Measurements from ENCODE around the gene FGFRL1. TPM values are rescaled to one million over a fixed set of nuclear protein-coding genes. Genes with fewer than 3 reads are reported as not detected.

Gene FGFRL1
- total RNA-seq, 5 donors from 2014 or later (not counting 1 experiment from before 2014, with no cell fraction given): 14.9 to 25.2 (median 23.7) TPM

DNA sequence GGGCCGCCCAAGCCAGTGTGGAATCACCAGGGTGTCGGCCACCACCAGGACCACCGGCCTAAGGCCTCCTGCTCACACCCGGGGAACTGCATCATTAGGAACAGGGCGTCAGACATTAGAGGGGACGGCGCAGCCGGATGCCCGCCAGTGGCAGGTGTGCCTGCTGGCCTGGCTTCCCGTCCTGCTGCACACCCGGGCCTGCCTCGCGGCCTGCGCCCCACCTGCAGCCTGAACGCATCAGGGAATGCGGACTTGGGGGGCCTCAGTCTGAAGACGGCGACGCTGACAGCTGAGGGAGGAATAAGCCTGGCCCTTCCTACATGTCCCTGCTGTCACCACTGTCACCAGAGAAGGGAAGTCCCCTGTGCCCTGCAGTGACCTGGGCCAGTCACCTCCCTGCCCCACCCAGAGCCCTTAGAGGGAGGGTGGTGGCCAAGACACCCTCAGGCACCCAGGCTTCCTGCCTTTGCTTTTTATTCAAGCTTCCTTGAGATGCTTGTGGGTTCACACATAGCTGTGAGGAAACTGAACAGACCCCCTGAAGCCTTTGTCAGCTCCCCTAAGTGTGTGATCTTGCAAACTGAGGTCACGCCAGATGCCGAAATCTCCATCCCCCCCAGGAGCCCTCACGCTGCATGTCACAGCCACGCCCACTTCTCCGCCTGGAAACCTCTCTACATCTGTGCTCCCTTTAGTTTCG is 41.2 kb upstream of the FGFRL1 start:
- no peaks in the 10 kb centered on the region for H3K9me3 ChIP-seq
- DNase-seq: peak in 33 of 35 experiments; percentile 29 to 86 (median 59)
- POLR2A ChIA-PET: no interaction called here
- peaks cover 0 to 14% of the 10 kb centered on the region in 2 experiments for H3K27me3 ChIP-seq (replicated peaks in 1 of 2; ENCODE audit: control insufficient read depth in 2 of 2, extremely low read depth in 1 of 2, insufficient read depth in 2 of 2, low read length in 1 of 2)
- 82% methylated on average over 22 of the region's 25 CpGs for WGBS (ENCODE audit: insufficient coverage)
- peak in 2 of 4 experiments; percentile 6 to 24 for ATAC-seq (replicated peaks in 1 of 4)
- Mint-ChIP-seq H3K9me3 (no peaks in the 10 kb centered on the region), H3K36me3 (no peaks in the 10 kb centered on the region), H3K4me1 (peaks cover 12 to 16% (median 15%) of the 10 kb centered on the region in 3 donors), H3K27ac (peak overlapping the region in 1 of 2 donors; percentile 44), H3K4me3 (peak overlapping the region; percentile 47 to 59 (median 55)), H3K27me3 (no peaks in the 10 kb centered on the region)
- CTCF ChIA-PET: interaction anchor here in 1 of 2 donors (0.6 to 1.0 kb wide), 2 partner anchors 12 to 17 kb away, joined by 3 read pairs; partner anchors contain the start of gene IDUA
- H3K36me3 ChIP-seq (ENCODE audit: control insufficient read depth in 2 of 2, extremely low read depth in 1 of 2, insufficient read depth in 1 of 2, low read length in 1 of 2): peaks cover 12 to 19% of the 10 kb centered on the region in 2 donors
- H3K4me3 ChIP-seq (ENCODE audit: control insufficient read depth in 1 of 2, extremely low read depth in 1 of 2, low read length in 1 of 2): no peak overlapping the region
- peak overlapping the region; percentile 72 for H3K27ac ChIP-seq (ENCODE audit: low read length)
- H3K4me1 ChIP-seq (ENCODE audit: control insufficient read depth in 1 of 2, extremely low read depth in 1 of 2, insufficient read depth in 2 of 2, low read length in 2 of 2): peaks cover 8 to 57% of the 10 kb centered on the region in 2 experiments

DNA sequence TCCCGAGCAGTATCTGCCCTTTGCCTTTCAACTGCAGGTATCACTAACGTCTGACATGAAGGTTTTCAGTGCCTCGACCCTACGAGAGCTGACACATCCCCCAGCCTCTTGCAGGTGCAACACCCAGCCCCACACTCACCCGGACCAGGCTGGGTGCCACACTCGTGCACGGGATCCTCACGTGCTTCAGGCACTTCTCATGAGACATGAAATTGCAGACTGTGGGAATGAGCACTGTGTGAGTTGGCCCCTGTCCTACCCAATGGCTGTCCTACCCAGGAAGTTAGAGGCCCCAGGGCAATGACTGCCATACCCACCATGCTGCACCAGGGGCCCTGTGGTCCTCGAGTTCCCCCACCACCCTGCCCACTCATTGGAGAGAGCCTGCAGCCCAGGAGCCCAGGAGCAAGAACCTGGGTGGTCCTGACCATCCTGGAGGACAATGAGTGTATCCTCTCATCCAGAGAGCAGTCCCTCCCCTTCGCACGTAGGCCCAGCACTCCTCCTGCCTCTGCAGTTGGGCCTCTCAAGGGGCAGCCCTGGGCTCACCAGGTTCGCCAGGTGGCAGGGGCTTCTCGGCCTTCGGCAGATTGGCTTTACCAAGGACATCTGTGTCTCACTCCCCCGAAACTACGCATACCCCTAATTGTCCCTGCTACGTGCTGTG is 40.4 kb upstream of the FGFRL1 start:
- Mint-ChIP-seq H3K27me3 (no peaks in the 10 kb centered on the region), H3K9me3 (no peaks in the 10 kb centered on the region), H3K27ac (no peak overlapping the region), H3K36me3 (no peaks in the 10 kb centered on the region), H3K4me3 (peak overlapping the region; percentile 47 to 59 (median 55)), H3K4me1 (peaks cover 12 to 16% (median 15%) of the 10 kb centered on the region in 3 donors)
- peaks cover 8 to 57% of the 10 kb centered on the region in 2 experiments for H3K4me1 ChIP-seq (ENCODE audit: control insufficient read depth in 1 of 2, extremely low read depth in 1 of 2, insufficient read depth in 2 of 2, low read length in 2 of 2)
- CTCF ChIA-PET: interaction anchor here in 1 of 2 donors (0.6 to 1.0 kb wide), 2 partner anchors 13 to 16 kb away, joined by 3 read pairs; partner anchors contain the start of gene IDUA
- ATAC-seq (replicated peaks in 1 of 4): no peak
- H3K9me3 ChIP-seq: no peaks in the 10 kb centered on the region
- WGBS (ENCODE audit: insufficient coverage): 78% methylated on average over 10 of the region's 17 CpGs
- peaks cover 0 to 14% of the 10 kb centered on the region in 2 experiments for H3K27me3 ChIP-seq (replicated peaks in 1 of 2; ENCODE audit: control insufficient read depth in 2 of 2, extremely low read depth in 1 of 2, insufficient read depth in 2 of 2, low read length in 1 of 2)
- POLR2A ChIA-PET: no interaction called here
- H3K27ac ChIP-seq (ENCODE audit: low read length): peak overlapping the region; percentile 72
- H3K4me3 ChIP-seq (ENCODE audit: control insufficient read depth in 1 of 2, extremely low read depth in 1 of 2, low read length in 1 of 2): no peak overlapping the region
- H3K36me3 ChIP-seq (ENCODE audit: control insufficient read depth in 2 of 2, extremely low read depth in 1 of 2, insufficient read depth in 1 of 2, low read length in 1 of 2): peaks cover 5 to 15% of the 10 kb centered on the region in 2 donors
- DNase-seq: peak in 1 of 35 experiments; percentile 44

DNA sequence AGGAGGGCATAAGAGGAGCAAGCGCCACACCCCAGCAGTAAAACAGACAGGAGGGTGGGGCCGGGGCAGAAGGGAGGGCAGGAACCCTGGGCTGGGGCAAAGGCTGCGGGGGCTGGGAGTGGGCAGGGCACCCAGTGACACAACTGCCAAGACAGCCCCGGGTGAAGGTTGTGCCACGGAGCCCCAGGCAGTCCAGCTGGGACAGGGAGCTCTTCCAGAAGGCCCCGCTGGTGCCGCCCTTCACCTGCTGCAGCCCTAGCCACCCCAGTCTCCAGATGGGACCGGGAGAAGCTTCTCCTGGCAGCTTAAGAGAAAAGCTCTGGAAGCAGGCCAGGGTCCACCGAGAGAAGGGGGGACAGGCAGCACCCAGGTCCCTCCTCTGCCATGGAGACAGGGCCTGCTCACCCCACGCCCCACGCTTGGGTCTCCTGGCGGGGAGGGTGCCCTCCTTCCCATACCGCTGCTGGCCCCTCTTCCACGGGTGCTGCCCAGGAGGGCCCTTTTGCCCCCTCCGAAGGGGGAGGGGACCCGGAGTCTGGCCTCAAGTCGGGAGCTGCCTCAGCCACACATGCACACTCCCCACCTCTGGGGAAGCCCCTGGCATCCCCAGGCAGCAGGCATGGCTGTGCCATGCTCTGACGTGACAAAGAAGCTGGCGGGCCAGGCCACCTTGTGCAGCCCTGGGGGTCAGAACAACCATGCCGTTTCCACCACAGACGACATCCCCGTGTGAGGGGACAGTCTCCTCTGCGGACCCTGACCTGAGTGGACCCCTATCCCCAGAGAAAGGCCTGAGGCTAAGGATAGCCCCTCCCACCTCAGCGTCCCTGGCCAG is 39.5 kb upstream of the FGFRL1 start:
- Mint-ChIP-seq H3K27ac (no peak overlapping the region), H3K36me3 (no peaks in the 10 kb centered on the region), H3K4me3 (peak overlapping the region; percentile 43 to 55 (median 53)), H3K4me1 (peaks cover 12 to 16% (median 15%) of the 10 kb centered on the region in 3 donors), H3K27me3 (no peaks in the 10 kb centered on the region), H3K9me3 (no peaks in the 10 kb centered on the region)
- Histone ChIP-seq H3K27me3 (replicated peaks in 1 of 2; ENCODE audit: control insufficient read depth in 2 of 2, extremely low read depth in 1 of 2, insufficient read depth in 2 of 2, low read length in 1 of 2) (peaks cover 0 to 14% of the 10 kb centered on the region in 2 experiments), H3K27ac (ENCODE audit: low read length) (peak overlapping the region; percentile 72), H3K4me1 (ENCODE audit: control insufficient read depth in 1 of 2, extremely low read depth in 1 of 2, insufficient read depth in 2 of 2, low read length in 2 of 2) (peaks cover 8 to 57% of the 10 kb centered on the region in 2 experiments), H3K36me3 (ENCODE audit: control insufficient read depth in 2 of 2, extremely low read depth in 1 of 2, insufficient read depth in 1 of 2, low read length in 1 of 2) (peaks cover 0 to 9% of the 10 kb centered on the region in 2 donors), H3K4me3 (ENCODE audit: control insufficient read depth in 1 of 2, extremely low read depth in 1 of 2, low read length in 1 of 2) (peak overlapping the region; percentile 64 to 74), H3K9me3 (no peaks in the 10 kb centered on the region)
- DNase-seq (peak in 1 of 35 experiments; percentile 39), ATAC-seq (replicated peaks in 1 of 4) (no peak)
- ChIA-PET CTCF (no interaction called here), POLR2A (no interaction called here)
- WGBS (ENCODE audit: insufficient coverage): 80% methylated on average over 20 of the region's 24 CpGs

DNA sequence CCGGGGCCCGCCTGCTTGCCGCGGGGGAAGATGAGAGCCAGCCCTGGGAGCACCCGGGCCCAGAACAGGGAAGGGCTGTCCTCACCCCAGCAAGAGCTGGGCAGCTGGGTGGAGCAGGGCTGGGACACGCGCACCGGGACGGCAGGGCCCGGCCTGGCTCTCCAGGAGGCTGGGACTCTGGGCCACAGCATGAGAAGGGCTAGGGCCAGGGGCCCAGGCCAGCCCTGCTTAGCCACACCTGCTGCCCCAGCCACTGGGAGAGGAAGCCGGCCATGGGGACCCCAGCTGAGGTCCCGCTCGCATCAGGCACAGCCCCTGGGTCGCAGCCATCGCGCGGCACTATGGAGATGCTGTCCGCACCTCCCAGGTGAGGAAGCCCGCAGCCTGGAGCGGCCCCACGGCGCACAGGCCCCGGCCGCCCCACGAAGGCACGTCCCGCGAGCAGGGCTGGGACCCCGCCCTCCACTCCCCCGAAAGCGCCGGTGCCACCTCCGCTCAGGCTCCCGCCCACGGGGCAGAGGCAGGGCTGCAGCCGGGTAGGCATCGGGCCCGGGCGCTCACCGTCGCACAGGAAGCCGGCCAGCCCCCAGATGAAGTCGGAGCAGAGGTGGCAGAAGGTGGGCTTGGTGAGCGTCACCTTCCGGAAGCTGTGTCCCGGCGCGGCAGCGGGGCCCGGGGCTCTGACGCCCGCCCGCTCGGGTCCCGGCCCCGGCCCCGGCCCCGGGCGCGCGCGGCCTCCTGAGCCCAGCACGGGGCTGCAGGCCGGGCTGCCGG is 38.6 kb upstream of the FGFRL1 start:
- Histone ChIP-seq H3K36me3 (ENCODE audit: control insufficient read depth in 2 of 2, extremely low read depth in 1 of 2, insufficient read depth in 1 of 2, low read length in 1 of 2) (peaks cover 0 to 5% of the 10 kb centered on the region in 2 donors), H3K4me1 (ENCODE audit: control insufficient read depth in 1 of 2, extremely low read depth in 1 of 2, insufficient read depth in 2 of 2, low read length in 2 of 2) (peaks cover 8 to 56% of the 10 kb centered on the region in 2 experiments), H3K9me3 (no peaks in the 10 kb centered on the region), H3K4me3 (ENCODE audit: control insufficient read depth in 1 of 2, extremely low read depth in 1 of 2, low read length in 1 of 2) (peak overlapping the region; percentile 64 to 74), H3K27ac (ENCODE audit: low read length) (peak overlapping the region; percentile 72), H3K27me3 (replicated peaks in 1 of 2; ENCODE audit: control insufficient read depth in 2 of 2, extremely low read depth in 1 of 2, insufficient read depth in 2 of 2, low read length in 1 of 2) (peaks cover 0 to 14% of the 10 kb centered on the region in 2 experiments)
- CTCF ChIA-PET: no interaction called here
- ATAC-seq (replicated peaks in 1 of 4) (peak; percentile 56 to 68 (median 64)), DNase-seq (peak; percentile 25 to 72 (median 58))
- no peaks in the 10 kb centered on the region for H3K36me3 Mint-ChIP-seq
- H3K4me3 Mint-ChIP-seq: peak overlapping the region; percentile 43 to 57 (median 53)
- no peaks in the 10 kb centered on the region for H3K27me3 Mint-ChIP-seq
- H3K27ac Mint-ChIP-seq: no peak overlapping the region
- H3K4me1 Mint-ChIP-seq: peaks cover 12 to 16% (median 15%) of the 10 kb centered on the region in 3 donors
- no peaks in the 10 kb centered on the region for H3K9me3 Mint-ChIP-seq
- WGBS (ENCODE audit: insufficient coverage): 2% methylated on average over 64 of the region's 65 CpGs
- POLR2A ChIA-PET: no interaction called here

DNA sequence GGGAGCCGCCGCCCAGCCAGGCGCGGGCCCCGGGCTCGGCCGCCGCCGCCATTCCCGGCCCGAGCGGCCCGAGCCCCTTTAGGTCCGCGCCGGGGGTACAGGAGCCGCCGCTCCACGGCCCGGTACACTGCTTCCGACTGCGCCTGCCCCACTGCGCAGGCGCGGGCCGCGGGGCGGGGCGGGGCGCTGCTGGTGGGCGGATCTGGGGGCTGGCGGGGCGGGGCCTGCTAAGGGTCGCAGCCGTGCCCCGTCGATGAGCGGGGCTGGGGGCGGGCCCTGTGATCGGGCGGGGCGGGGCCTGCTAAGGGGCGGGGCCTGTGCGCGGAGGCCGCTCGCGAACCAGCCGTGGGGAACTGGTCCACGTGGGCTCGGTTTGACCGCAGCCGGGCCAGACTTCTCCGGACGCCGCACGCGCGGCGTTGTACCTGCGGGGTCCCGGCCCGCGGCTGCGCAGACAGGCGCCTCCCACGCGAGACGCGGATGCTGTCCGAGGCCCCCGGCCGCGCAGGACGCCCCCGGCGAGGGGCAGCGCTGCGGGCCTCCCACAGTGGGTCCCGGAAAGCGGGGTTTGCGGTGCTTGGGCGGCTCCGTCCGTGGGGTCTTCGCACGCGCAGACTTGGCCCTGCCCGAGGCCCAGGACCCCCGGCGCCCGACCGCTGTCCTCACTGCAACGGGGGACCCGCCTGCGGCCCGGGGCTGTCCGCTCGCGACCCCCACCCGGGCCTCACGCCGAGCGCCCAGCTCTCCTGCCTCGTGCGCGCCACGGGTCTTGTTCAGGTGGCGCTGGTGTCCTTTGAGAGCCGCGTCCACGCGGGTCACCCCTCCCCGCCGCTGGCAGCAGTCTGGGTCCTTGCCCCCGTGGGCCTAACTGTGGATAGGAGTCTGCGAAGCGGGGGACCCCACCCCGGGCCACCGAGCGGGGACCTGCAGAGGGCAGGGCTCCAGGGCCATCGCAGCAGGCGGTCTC is 37.7 kb upstream of the FGFRL1 start, which contains the start of gene DGKQ:
DGKQ (minus strand) TSS at position 139 of the 967 bp plus-strand sequence; CDS start at position 52, 87 bp downstream.
- Mint-ChIP-seq H3K36me3 (no peaks in the 10 kb centered on the region), H3K4me1 (peaks cover 12 to 16% (median 15%) of the 10 kb centered on the region in 3 donors), H3K27me3 (no peaks in the 10 kb centered on the region), H3K9me3 (no peaks in the 10 kb centered on the region), H3K4me3 (peak within 1 kb of the TSS; percentile 43 to 57 (median 53)), H3K27ac (no peak within 1 kb of the TSS)
- Histone ChIP-seq H3K9me3 (no peaks in the 10 kb centered on the region), H3K4me3 (ENCODE audit: control insufficient read depth in 1 of 2, extremely low read depth in 1 of 2, low read length in 1 of 2) (peak within 1 kb of the TSS; percentile 64 to 74), H3K4me1 (ENCODE audit: control insufficient read depth in 1 of 2, extremely low read depth in 1 of 2, insufficient read depth in 2 of 2, low read length in 2 of 2) (peaks cover 8 to 48% of the 10 kb centered on the region in 2 experiments), H3K36me3 (ENCODE audit: control insufficient read depth in 2 of 2, extremely low read depth in 1 of 2, insufficient read depth in 1 of 2, low read length in 1 of 2) (peaks cover 0 to 5% of the 10 kb centered on the region in 2 donors), H3K27me3 (replicated peaks in 1 of 2; ENCODE audit: control insufficient read depth in 2 of 2, extremely low read depth in 1 of 2, insufficient read depth in 2 of 2, low read length in 1 of 2) (peaks cover 0 to 8% of the 10 kb centered on the region in 2 experiments), H3K27ac (ENCODE audit: low read length) (peak within 1 kb of the TSS; percentile 72)
- WGBS (ENCODE audit: insufficient coverage): 27% methylated on average over 110 of the region's 123 CpGs
- POLR2A ChIA-PET: no interaction called here
- DNase-seq: peak; percentile 73 to 94 (median 84)
- ATAC-seq (replicated peaks in 1 of 4): peak; percentile 84 to 95 (median 87)
- CTCF ChIA-PET: no interaction called here
